ENCODE results near the gene PTPRN2.
"Not testable (repeated sequence)": the region's sequence is repeated elsewhere in the genome, so short reads cannot be mapped to it uniquely, and the experiment has no call there.

Gene PTPRN2

GRCh38 chr7:157738066-157738460, 849.6 kb downstream of the PTPRN2 start:
- DNase-seq (ENCODE audit: low read depth in 3 of 3), result no peak

- no peak for DNase-seq (ENCODE audit: low read depth in 3 of 3)
Measured at GRCh38 chr7:157737151-157738065, 850.2 kb downstream of the PTPRN2 start.

- DNase-seq (ENCODE audit: low read depth in 3 of 3), result no peak
Measured at GRCh38 chr7:157736341-157736740, 851.3 kb downstream of the PTPRN2 start.

GRCh38 chr7:157735826-157736225, 851.8 kb downstream of the PTPRN2 start:
- no peak for DNase-seq (ENCODE audit: low read depth in 3 of 3)

GRCh38 chr7:157734676-157735640, 852.7 kb downstream of the PTPRN2 start:
- no peak for DNase-seq (ENCODE audit: low read depth in 3 of 3)

GRCh38 chr7:157733760-157734395, 853.7 kb downstream of the PTPRN2 start:
- DNase-seq (ENCODE audit: low read depth in 3 of 3), result not testable (repeated sequence)

- DNase-seq (ENCODE audit: low read depth in 3 of 3), result no peak
Measured at GRCh38 chr7:157731126-157731525, 856.5 kb downstream of the PTPRN2 start.

- DNase-seq (ENCODE audit: low read depth in 3 of 3), result no peak
Measured at GRCh38 chr7:157730614-157731013, 857.0 kb downstream of the PTPRN2 start.

GRCh38 chr7:157729566-157729965, 858.1 kb downstream of the PTPRN2 start:
- DNase-seq (ENCODE audit: low read depth in 3 of 3), result no peak

- no peak for DNase-seq (ENCODE audit: low read depth in 3 of 3)
Measured at GRCh38 chr7:157727964-157728615, 859.5 kb downstream of the PTPRN2 start.

GRCh38 chr7:157726764-157727163, 860.9 kb downstream of the PTPRN2 start:
- DNase-seq (ENCODE audit: low read depth in 3 of 3), result no peak

- not testable (repeated sequence) for DNase-seq (ENCODE audit: low read depth in 3 of 3)
Measured at GRCh38 chr7:157725312-157725711, 862.3 kb downstream of the PTPRN2 start.

GRCh38 chr7:157723205-157723604, 864.4 kb downstream of the PTPRN2 start:
- DNase-seq (ENCODE audit: low read depth in 3 of 3), result no peak

GRCh38 chr7:157722137-157723060, 865.2 kb downstream of the PTPRN2 start:
- no peak for DNase-seq (ENCODE audit: low read depth in 3 of 3)

- DNase-seq (ENCODE audit: low read depth in 3 of 3), result no peak
Measured at GRCh38 chr7:157721468-157722136, 866.0 kb downstream of the PTPRN2 start.

- DNase-seq (ENCODE audit: low read depth in 3 of 3), result no peak
Measured at GRCh38 chr7:157719705-157720655, 867.6 kb downstream of the PTPRN2 start.

- DNase-seq (ENCODE audit: low read depth in 3 of 3), result no peak
Measured at GRCh38 chr7:157719008-157719682, 868.5 kb downstream of the PTPRN2 start.
